ENCODE results near the gene PSD. TPM values are rescaled to one million over a fixed set of nuclear protein-coding genes. Genes with fewer than 3 reads are reported as not detected.

Gene PSD
- total and polyA plus RNA-seq, 9 of the 15 experiments (the other 6 are each of a cell fraction or from before 2014, with no cell fraction given) = 0.11 to 1.7 (median 0.54) TPM; not detected in 2

DNA sequence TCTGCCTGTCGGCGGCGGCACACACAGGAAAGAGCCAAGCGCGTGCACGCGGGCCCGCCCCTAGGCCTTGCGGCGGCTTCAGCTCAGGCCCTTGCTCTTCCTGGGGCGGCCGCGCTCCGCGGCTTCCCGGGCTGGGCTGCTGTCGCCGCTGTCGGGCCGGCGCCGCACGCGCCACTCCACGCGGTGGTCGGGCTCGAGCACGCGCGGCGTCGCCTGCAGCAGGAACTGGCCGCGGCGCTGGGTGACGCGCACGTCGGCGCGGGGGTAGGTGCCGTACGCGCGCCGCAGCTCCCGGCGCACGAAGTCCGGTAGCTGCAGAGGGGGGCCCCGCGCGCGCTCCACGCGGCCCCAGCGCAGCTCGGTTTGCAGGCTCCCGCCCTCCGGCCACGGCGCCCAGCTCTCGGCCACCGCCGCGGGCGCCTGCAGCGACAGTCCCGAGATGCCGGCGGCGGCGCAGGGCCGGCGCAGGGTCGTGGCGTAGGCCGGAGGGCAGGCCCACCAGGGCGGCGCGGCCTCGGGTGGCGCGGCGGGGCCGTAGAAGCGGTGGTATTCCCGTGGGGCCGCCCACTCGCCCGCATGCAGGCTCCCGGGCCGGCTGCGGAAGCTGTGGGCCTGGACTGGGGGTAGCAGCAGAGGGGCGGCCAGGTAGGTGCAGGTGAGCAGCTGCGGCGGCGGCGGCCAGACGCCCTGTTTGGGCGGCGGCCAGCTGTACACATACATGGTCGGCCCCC, 32.0 kb upstream of the PSD start (continued):
- TF ChIP-seq, protein P1, sequence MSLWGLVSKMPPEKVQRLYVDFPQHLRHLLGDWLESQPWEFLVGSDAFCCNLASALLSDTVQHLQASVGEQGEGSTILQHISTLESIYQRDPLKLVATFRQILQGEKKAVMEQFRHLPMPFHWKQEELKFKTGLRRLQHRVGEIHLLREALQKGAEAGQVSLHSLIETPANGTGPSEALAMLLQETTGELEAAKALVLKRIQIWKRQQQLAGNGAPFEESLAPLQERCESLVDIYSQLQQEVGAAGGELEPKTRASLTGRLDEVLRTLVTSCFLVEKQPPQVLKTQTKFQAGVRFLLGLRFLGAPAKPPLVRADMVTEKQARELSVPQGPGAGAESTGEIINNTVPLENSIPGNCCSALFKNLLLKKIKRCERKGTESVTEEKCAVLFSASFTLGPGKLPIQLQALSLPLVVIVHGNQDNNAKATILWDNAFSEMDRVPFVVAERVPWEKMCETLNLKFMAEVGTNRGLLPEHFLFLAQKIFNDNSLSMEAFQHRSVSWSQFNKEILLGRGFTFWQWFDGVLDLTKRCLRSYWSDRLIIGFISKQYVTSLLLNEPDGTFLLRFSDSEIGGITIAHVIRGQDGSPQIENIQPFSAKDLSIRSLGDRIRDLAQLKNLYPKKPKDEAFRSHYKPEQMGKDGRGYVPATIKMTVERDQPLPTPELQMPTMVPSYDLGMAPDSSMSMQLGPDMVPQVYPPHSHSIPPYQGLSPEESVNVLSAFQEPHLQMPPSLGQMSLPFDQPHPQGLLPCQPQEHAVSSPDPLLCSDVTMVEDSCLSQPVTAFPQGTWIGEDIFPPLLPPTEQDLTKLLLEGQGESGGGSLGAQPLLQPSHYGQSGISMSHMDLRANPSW (CRISPR knock-in tag; IDR thresholded peaks at IDR 0.05) = no peak
- TF ChIP-seq, protein P2, sequence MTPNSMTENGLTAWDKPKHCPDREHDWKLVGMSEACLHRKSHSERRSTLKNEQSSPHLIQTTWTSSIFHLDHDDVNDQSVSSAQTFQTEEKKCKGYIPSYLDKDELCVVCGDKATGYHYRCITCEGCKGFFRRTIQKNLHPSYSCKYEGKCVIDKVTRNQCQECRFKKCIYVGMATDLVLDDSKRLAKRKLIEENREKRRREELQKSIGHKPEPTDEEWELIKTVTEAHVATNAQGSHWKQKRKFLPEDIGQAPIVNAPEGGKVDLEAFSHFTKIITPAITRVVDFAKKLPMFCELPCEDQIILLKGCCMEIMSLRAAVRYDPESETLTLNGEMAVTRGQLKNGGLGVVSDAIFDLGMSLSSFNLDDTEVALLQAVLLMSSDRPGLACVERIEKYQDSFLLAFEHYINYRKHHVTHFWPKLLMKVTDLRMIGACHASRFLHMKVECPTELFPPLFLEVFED (CRISPR knock-in tag; conservative IDR thresholded peaks at IDR 0.05) = no peak
- TF ChIP-seq ATF4 (CRISPR knock-in tag; IDR thresholded peaks at IDR 0.05) (no peak), HES1 (IDR thresholded peaks at IDR 0.05; ENCODE audit: low read depth) (no peak), HDGF (IDR thresholded peaks at IDR 0.05) (no peak), ZNF561 (CRISPR knock-in tag; conservative IDR thresholded peaks at IDR 0.05) (no peak), CC2D1A (IDR thresholded peaks at IDR 0.05) (no peak), YY1 (IDR thresholded peaks at IDR 0.05; ENCODE audit: borderline replicate concordance in 1 of 3, control insufficient read depth in 1 of 3, extremely low read depth in 1 of 3, insufficient read depth in 3 of 3, insufficient read length in 1 of 3, insufficient replicate concordance in 2 of 3, low read depth in 1 of 3, low read length in 2 of 3) (peak in 2 of 3 experiments; percentile 47 to 48), ZNF408 (CRISPR knock-in tag; IDR thresholded peaks at IDR 0.05; ENCODE audit: low read depth) (no peak), ZSCAN32 (CRISPR knock-in tag; IDR thresholded peaks at IDR 0.05) (no peak), ASH1L (IDR thresholded peaks at IDR 0.05; ENCODE audit: borderline replicate concordance, low read depth, partially characterized antibody) (no peak), ZNF583 (CRISPR knock-in tag; IDR thresholded peaks at IDR 0.05) (0 out of 2 replicates have a peak, but pooled peaks have one; percentile 36)
- TF ChIP-seq, protein P3, sequence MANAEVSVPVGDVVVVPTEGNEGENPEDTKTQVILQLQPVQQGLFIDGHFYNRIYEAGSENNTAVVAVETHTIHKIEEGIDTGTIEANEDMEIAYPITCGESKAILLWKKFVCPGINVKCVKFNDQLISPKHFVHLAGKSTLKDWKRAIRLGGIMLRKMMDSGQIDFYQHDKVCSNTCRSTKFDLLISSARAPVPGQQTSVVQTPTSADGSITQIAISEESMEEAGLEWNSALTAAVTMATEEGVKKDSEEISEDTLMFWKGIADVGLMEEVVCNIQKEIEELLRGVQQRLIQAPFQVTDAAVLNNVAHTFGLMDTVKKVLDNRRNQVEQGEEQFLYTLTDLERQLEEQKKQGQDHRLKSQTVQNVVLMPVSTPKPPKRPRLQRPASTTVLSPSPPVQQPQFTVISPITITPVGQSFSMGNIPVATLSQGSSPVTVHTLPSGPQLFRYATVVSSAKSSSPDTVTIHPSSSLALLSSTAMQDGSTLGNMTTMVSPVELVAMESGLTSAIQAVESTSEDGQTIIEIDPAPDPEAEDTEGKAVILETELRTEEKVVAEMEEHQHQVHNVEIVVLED (CRISPR knock-in tag; IDR thresholded peaks at IDR 0.05) = peak; percentile 97
- TF ChIP-seq, protein P4, sequence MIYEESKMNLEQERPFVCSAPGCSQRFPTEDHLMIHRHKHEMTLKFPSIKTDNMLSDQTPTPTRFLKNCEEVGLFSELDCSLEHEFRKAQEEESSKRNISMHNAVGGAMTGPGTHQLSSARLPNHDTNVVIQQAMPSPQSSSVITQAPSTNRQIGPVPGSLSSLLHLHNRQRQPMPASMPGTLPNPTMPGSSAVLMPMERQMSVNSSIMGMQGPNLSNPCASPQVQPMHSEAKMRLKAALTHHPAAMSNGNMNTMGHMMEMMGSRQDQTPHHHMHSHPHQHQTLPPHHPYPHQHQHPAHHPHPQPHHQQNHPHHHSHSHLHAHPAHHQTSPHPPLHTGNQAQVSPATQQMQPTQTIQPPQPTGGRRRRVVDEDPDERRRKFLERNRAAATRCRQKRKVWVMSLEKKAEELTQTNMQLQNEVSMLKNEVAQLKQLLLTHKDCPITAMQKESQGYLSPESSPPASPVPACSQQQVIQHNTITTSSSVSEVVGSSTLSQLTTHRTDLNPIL (CRISPR knock-in tag; IDR thresholded peaks at IDR 0.05) = no peak
- TF ChIP-seq, protein P5, sequence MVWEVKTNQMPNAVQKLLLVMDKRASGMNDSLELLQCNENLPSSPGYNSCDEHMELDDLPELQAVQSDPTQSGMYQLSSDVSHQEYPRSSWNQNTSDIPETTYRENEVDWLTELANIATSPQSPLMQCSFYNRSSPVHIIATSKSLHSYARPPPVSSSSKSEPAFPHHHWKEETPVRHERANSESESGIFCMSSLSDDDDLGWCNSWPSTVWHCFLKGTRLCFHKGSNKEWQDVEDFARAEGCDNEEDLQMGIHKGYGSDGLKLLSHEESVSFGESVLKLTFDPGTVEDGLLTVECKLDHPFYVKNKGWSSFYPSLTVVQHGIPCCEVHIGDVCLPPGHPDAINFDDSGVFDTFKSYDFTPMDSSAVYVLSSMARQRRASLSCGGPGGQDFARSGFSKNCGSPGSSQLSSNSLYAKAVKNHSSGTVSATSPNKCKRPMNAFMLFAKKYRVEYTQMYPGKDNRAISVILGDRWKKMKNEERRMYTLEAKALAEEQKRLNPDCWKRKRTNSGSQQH (CRISPR knock-in tag; IDR thresholded peaks at IDR 0.05) = no peak
